HG03460 (cell line): ENCODE data around the gene YARS1.
A peak's percentile ranks its signal among the peaks of the same experiment; 100 is the strongest.

Source experiments
- ATAC-seq: cut with Tn5 transposase; IDR thresholded peaks from one replicate; pipeline ENCODE4 v1.9.1; 2021; ENCODE audit not compliant: unreplicated experiment

YARS1 gene

GRCh38 chr1:32766328-32766972, 50.7 kb downstream of the YARS1 start:
- no peak for ATAC-seq

DNA sequence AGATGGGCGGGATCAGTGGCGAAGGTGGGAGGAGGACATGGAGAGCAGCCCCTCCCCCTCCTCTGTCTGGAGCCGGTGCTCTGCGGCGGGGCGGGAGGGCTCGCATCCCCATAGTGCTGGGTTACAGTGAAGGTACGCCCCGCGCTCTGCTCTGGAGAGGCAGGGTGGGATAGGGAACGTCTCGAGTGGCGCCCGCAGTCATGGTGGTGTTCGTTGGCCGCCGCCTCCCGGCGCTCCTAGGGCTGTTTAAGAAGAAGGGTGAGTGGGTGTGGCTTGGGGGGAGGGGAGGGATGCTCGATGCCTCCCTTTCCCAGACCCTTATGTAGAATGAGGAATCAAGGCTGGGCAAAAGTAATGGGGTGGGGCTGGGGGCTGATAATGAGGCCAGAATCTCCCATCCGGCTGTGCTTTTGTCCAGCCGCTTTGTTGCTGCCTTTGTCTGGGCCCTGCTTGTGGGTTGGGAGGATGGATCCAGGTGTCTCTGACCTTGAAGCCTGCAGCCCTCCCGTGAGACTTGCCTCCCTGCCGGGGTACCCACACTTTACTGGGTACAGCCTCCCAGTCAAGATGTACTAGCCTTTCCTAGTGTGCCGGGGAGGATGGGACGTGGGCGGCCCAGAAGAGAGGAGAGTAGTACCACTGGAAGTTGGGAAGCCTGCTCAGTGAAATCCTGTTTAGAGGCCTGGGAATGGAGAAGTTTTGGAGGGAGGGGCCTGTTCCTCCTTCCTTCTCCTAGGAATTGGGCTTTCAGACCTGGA, 51.4 kb downstream of the YARS1 start:
- no peak for ATAC-seq

GRCh38 chr1:32764826-32765569, 52.2 kb downstream of the YARS1 start:
- no peak for ATAC-seq

- no peak for ATAC-seq
Observed at GRCh38 chr1:32763221-32763620, 53.9 kb downstream of the YARS1 start.

DNA sequence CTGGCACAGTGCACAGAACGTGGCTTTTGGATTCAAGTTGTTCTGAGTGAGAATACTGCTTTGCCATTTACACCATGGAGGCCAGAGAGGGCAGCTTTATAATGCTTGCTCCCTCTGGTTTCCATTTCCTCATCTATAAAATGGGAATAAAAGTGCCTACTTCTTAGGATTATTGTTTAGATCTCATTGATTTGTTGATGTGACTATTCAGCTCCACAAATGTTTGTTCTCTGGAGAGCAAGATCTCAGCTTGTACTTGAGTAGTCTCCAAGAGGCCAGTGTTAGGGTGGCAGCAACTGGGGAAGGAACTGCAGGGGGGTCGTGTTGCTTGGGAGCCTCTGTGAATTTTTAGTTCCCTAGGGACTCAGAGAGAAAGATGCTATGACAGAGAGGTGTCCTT, 55.2 kb downstream of the YARS1 start:
- no peak for ATAC-seq

GRCh38 chr1:32761253-32761877, 55.8 kb downstream of the YARS1 start:
- no peak for ATAC-seq

- no peak for ATAC-seq
Observed at GRCh38 chr1:32759997-32760623, 57.0 kb downstream of the YARS1 start.

- ATAC-seq, result no peak
Observed at GRCh38 chr1:32759521-32759981, 57.6 kb downstream of the YARS1 start.

GRCh38 chr1:32758795-32759430, 58.2 kb downstream of the YARS1 start:
- ATAC-seq, result no peak

DNA sequence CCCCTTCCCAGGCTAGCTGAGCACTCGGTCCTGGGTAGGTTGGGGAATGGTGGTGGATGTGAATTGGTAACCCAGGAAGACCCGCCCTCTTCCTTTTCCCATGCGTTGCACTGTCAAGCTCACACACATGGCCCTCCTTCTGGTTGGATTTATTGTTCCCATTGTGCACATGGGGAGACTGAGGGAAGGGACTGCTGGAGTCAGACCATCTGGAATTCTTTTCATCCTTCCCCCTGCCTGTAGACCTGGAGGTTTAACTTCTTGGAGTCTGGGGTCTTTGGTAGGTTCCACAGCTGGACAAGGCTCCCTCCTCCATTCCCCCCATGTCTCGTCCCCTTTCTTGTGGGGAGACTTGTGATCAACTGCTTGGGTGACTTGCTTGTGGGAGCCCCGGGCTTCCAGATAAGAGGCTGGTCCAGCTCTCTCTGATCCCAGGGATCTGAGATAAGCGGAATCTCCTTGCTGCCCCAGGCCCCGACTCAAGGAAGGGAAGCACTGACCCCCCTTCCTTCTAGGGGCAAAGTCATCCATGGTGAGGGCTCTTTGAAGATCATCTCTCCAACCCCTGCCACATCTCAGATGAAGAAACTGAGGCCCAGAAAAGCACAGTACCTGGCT, 58.9 kb downstream of the YARS1 start:
- ATAC-seq, result no peak

DNA sequence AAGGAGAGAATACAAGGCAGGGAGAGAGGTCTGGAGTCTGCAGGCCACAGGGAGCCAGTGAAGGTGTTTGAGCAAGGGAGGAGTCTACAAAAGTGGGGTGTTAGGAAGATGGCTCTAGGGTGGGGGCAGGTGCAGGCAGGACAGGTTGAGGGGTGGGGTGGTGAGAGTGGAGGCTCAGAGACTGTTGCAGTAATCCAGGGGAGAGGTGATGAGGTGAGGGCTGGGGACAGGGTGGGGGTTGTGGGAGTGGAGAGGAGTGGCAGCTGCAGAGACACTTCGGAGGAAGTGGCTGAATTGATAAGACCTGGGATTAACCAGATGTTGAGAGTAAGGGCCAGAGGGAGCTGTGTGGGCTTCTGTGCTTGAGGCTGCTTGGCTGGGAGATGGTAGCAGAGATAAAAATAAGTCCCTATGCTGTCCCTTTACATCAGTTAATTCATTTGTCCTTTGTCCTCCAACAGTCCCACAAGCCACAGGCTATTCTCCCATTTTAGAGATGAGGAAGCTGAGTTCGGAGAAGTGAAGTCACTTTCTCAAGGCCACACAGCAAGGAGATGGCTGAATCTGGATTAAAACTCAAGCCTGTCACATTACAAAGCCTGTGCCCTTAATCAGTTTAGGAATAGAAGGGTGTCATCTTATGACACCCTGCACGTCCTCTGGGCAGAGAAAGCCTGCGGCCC, 59.8 kb downstream of the YARS1 start:
- ATAC-seq, result no peak

GRCh38 chr1:32755810-32756159, 61.4 kb downstream of the YARS1 start:
- no peak for ATAC-seq

- ATAC-seq, result no peak
Observed at GRCh38 chr1:32755098-32755809, 61.9 kb downstream of the YARS1 start.

DNA sequence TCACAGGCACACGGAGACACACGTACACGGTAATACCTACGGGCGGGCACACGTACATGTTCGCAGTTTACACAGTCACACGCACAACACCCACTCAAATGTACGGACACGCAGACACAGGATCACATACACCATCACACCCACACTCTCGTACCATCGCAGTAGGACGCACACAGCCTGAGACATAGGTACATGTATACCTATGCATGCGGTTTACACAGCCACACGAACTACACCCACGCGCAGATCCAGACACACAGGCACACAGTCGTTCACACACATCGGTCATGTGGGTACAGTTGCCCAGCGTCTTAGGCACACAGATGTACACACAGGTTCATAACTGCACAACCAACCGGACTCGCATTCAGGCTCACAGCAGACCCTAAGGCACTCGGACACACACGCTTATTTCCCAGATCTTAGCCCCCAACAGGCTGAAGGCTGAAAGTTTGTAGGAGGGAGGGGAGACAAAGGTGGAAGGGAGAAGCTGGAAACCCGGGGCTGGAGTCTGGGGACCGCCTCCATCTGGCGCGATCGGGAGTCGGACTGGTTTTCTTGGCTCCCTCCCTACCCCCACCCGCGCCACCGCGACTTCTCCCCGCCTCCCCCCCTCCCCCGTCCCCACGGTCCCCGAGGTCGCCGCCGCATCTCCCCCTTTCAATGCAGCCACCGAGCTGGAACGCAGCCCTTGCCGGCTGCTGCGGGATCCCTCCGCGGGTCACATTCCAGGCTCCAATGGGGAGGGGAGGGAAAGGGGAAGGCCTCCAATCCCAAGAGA, 62.7 kb downstream of the YARS1 start:
- ATAC-seq, result no peak

GRCh38 chr1:32753532-32754316, 63.4 kb downstream of the YARS1 start:
- ATAC-seq, result peak; percentile 72

GRCh38 chr1:32749771-32750170, 67.4 kb downstream of the YARS1 start:
- ATAC-seq, result no peak

DNA sequence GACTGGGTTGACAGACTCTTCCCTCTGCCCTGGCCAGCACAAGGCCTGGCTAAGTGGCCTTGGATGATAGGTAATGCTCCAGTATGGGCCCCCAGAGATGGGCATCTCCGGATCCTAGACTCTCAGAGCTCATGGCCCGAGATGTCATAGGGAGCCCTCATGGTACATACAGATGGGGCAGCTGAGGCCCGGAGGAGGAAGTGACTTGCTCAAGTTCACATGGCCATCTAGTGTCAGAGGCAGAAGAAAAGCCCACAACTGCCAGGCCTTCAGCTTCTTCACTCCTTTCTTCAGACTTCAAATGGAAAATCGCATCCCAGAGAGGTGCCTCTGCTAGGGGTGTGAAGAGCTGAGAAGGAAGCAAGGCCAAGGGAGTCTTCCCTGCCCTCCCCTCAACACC, 67.8 kb downstream of the YARS1 start:
- no peak for ATAC-seq
